NB4 (cell line): ENCODE data around the gene RARB.

Source experiments
- CTCF ChIP-seq: IDR thresholded peaks from one replicate; pipeline ENCODE4 v1.5.1; 2012; ENCODE audit warnings: low read depth, low read length
- MAX ChIP-seq: IDR thresholded peaks from 2 replicates; pipeline ENCODE4 v1.6.1; 2011; ENCODE audit warnings: low read depth, low read length
- MYC ChIP-seq: IDR thresholded peaks from 2 replicates; pipeline ENCODE4 v1.6.1; 2011; ENCODE audit warnings: low read depth, low read length
- POLR2A ChIP-seq: IDR thresholded peaks from 2 replicates; pipeline ENCODE4 v1.6.1; 2011; ENCODE audit warnings: mild to moderate bottlenecking; ENCODE audit not compliant: insufficient read length; ENCODE audit errors: extremely low read depth

- TF ChIP-seq CTCF, result no peak
- no peak for TF ChIP-seq MYC
- TF ChIP-seq POLR2A, result no peak
- TF ChIP-seq MAX, result no peak
Measured at GRCh38 chr3:25429361-25430286, 1.6 kb downstream of the RARB start.
